CD4-positive, alpha-beta memory T cell (primary cell): Measurements from ENCODE around the gene ST3GAL2. TPM values are rescaled to one million over a fixed set of nuclear protein-coding genes. Genes with fewer than 3 reads are reported as not detected.
A peak's percentile ranks its signal among the peaks of the same experiment; 100 is the strongest.
"Not testable (repeated sequence)": the region's sequence is repeated elsewhere in the genome, so short reads cannot be mapped to it uniquely, and the experiment has no call there.

ENCODE experiments used
- CTCF ChIA-PET: fragments of 350-600 bp; sonication (Branson Sonifier 250); formaldehyde crosslinking; loops from one replicate; lab custom pipeline; 2021; ENCODE audit warnings: inconsistent platforms; ENCODE audit not compliant: partially characterized antibody; lab: Charles Lee
- POLR2A ChIA-PET: fragments of 350-600 bp; sonication (Branson Sonifier 250); formaldehyde crosslinking; loops from one replicate; lab custom pipeline; 2021; ENCODE audit not compliant: partially characterized antibody; lab: Charles Lee
- DNase-seq, 5 donors: peaks; one replicate each; pipeline versions ENCODE4 v3.0.0 to v3.0.0-alpha.2; 2020 to 2022; ENCODE audit warnings: mixed read lengths in 1 of 5
- H3K27ac ChIP-seq: one replicate; pipeline ENCODE4 v1.7.0; 2013; ENCODE audit warnings: low read depth, low read length
- H3K27me3 ChIP-seq: 2 replicates; pipeline ENCODE4 v1.7.0; 2013; ENCODE audit warnings: mild to moderate bottlenecking, low read length, moderate library complexity; ENCODE audit not compliant: insufficient read depth
- H3K36me3 ChIP-seq: 2 replicates; pipeline ENCODE4 v1.7.0; 2013; ENCODE audit warnings: mild to moderate bottlenecking, low read length, moderate library complexity; ENCODE audit not compliant: insufficient read depth
- H3K4me1 ChIP-seq: 2 replicates; pipeline ENCODE4 v1.7.0; 2013; ENCODE audit warnings: mild to moderate bottlenecking, low read length, moderate library complexity; ENCODE audit not compliant: insufficient read depth
- H3K4me3 ChIP-seq, 2 donors: one replicate each; pipeline ENCODE4 v1.7.0; 2013; ENCODE audit warnings: low read length in 2 of 2, mild to moderate bottlenecking in 1 of 2
- H3K9me3 ChIP-seq, 2 donors: one replicate each; pipeline ENCODE4 v1.7.0; 2013; ENCODE audit warnings: low read length in 2 of 2, control low read depth in 1 of 2; ENCODE audit not compliant: control insufficient read depth in 1 of 2
- H3K27ac Mint-ChIP-seq, 7 donors: one replicate each; pipeline ENCODE4 v1.8.0; 2020 to 2021; ENCODE audit warnings: mixed read lengths in 7 of 7, mild to moderate bottlenecking in 6 of 7, inconsistent platforms in 3 of 7, moderate library complexity in 3 of 7
- H3K27me3 Mint-ChIP-seq, 2 donors: one replicate each; pipeline ENCODE4 v1.8.0; 2020 to 2021; ENCODE audit warnings: mixed read lengths in 2 of 2
- H3K36me3 Mint-ChIP-seq, 2 donors: one replicate each; pipeline ENCODE4 v1.8.0; 2020 to 2021; ENCODE audit warnings: mixed read lengths in 2 of 2, inconsistent platforms in 1 of 2, mild to moderate bottlenecking in 1 of 2
- H3K4me1 Mint-ChIP-seq, 4 donors: one replicate each; pipeline ENCODE4 v1.8.0; 2020 to 2021; ENCODE audit warnings: mixed read lengths in 4 of 4, mild to moderate bottlenecking in 1 of 4
- H3K4me3 Mint-ChIP-seq, 8 donors: one replicate each; pipeline ENCODE4 v1.8.0; 2020 to 2021; ENCODE audit warnings: mixed read lengths in 8 of 8, mild to moderate bottlenecking in 7 of 8, moderate library complexity in 6 of 8, inconsistent platforms in 3 of 8
- H3K9me3 Mint-ChIP-seq, 8 donors: one replicate each; pipeline ENCODE4 v1.8.0; 2020 to 2021; ENCODE audit warnings: mixed read lengths in 8 of 8, mild to moderate bottlenecking in 5 of 8, inconsistent platforms in 3 of 8, moderate library complexity in 1 of 8
- intact Hi-C: fragments of 100-400 bp; cut with micrococcal nuclease; formaldehyde crosslinking; loops from one replicate; pipeline ENCODE4 v1.15.1; 2023
- polyA plus RNA-seq, 2 donors: library from polyadenylated mRNA; unstranded; fragments of 300-500 nt; fragmentation: Illumina TruSeq; gene quantifications; one replicate each; pipeline ENCODE4 v1.2.3, GENCODE V29; 2021
- total RNA-seq, 2 experiments: library from RNA; stranded (reverse); gene quantifications; one replicate each; pipeline ENCODE4 v1.2.3, GENCODE V29; 2021

The ST3GAL2 gene
- total and polyA plus RNA-seq, 4 experiments from 2014 or later, result 10.0 to 30.8 (median 21.7) TPM

GRCh38 chr16:70419384-70420327, 19.2 kb downstream of the ST3GAL2 start:
- no peaks in the 10 kb centered on the region for H3K27me3 ChIP-seq
- Mint-ChIP-seq H3K27me3 (no peaks in the 10 kb centered on the region), H3K27ac (peak overlapping the region in 3 of 7 donors; percentile 22 to 83 (median 80)), H3K4me3 (peak overlapping the region in 6 of 8 donors; percentile 31 to 73 (median 60)), H3K4me1 (peaks cover 14 to 54% (median 40%) of the 10 kb centered on the region in 4 donors), H3K9me3 (no peaks in the 10 kb centered on the region), H3K36me3 (peaks cover 0 to 3% of the 10 kb centered on the region in 2 donors)
- no peaks in the 10 kb centered on the region for H3K36me3 ChIP-seq
- no peak for DNase-seq
- no peak overlapping the region for H3K27ac ChIP-seq
- peaks cover 45% of the 10 kb centered on the region for H3K4me1 ChIP-seq
- POLR2A ChIA-PET, result interaction anchor here (0.6 to 1.5 kb wide), 7 partner anchors 10 to 292 kb away, joined by 3 to 5 read pairs (median 3); partner anchors contain the start of gene ST3GAL2
- CTCF ChIA-PET, result interaction anchor here (1.0 kb wide), 1 partner anchor 25 kb away, joined by 3 read pairs; no protein-coding TSS in a partner anchor
- intact Hi-C loops, result no loop called here
- no peaks in the 10 kb centered on the region for H3K9me3 ChIP-seq
- H3K4me3 ChIP-seq, result peak overlapping the region in 1 of 2 donors; percentile 24

- no peaks in the 10 kb centered on the region for H3K36me3 ChIP-seq
- no peaks in the 10 kb centered on the region for H3K27me3 ChIP-seq
- intact Hi-C loops, result no loop called here
- no peak for DNase-seq
- H3K4me3 ChIP-seq, result peak overlapping the region in 1 of 2 donors; percentile 24
- no peaks in the 10 kb centered on the region for H3K27me3 Mint-ChIP-seq
- H3K36me3 Mint-ChIP-seq, result peaks cover 0 to 3% of the 10 kb centered on the region in 2 donors
- ChIA-PET POLR2A (interaction anchor here (0.6 to 1.5 kb wide), 5 partner anchors 14 to 291 kb away, joined by 3 to 5 read pairs (median 3); partner anchors contain the start of gene ST3GAL2), CTCF (interaction anchor here (1.0 kb wide), 1 partner anchor 25 kb away, joined by 3 read pairs; no protein-coding TSS in a partner anchor)
- H3K9me3 Mint-ChIP-seq, result no peaks in the 10 kb centered on the region
- no peaks in the 10 kb centered on the region for H3K9me3 ChIP-seq
- H3K4me3 Mint-ChIP-seq, result peak overlapping the region in 6 of 8 donors; percentile 57 to 73 (median 62)
- H3K27ac ChIP-seq, result no peak overlapping the region
- H3K27ac Mint-ChIP-seq, result peak overlapping the region in 6 of 7 donors; percentile 51 to 83 (median 70)
- H3K4me1 Mint-ChIP-seq, result peaks cover 16 to 54% (median 41%) of the 10 kb centered on the region in 4 donors
- peaks cover 44% of the 10 kb centered on the region for H3K4me1 ChIP-seq
Observed at GRCh38 chr16:70418993-70419318, 19.9 kb downstream of the ST3GAL2 start.

- Histone ChIP-seq H3K9me3 (no peaks in the 10 kb centered on the region), H3K27ac (no peak overlapping the region), H3K4me3 (peak overlapping the region in 1 of 2 donors; percentile 24), H3K27me3 (no peaks in the 10 kb centered on the region), H3K36me3 (no peaks in the 10 kb centered on the region), H3K4me1 (peaks cover 44% of the 10 kb centered on the region)
- peak overlapping the region in 6 of 8 donors; percentile 57 to 73 (median 62) for H3K4me3 Mint-ChIP-seq
- ChIA-PET CTCF (no interaction called here), POLR2A (interaction anchor here (0.6 to 1.8 kb wide), 5 partner anchors 15 to 291 kb away, joined by 3 to 5 read pairs (median 4); partner anchors contain the start of gene ST3GAL2)
- H3K9me3 Mint-ChIP-seq, result no peaks in the 10 kb centered on the region
- H3K27me3 Mint-ChIP-seq, result no peaks in the 10 kb centered on the region
- peaks cover 16 to 54% (median 41%) of the 10 kb centered on the region in 4 donors for H3K4me1 Mint-ChIP-seq
- peaks cover 0 to 3% of the 10 kb centered on the region in 2 donors for H3K36me3 Mint-ChIP-seq
- peak overlapping the region in 6 of 7 donors; percentile 51 to 80 (median 66) for H3K27ac Mint-ChIP-seq
- intact Hi-C loops, result no loop called here
- no peak for DNase-seq
Observed at GRCh38 chr16:70418274-70418992, 20.5 kb downstream of the ST3GAL2 start.

- Mint-ChIP-seq H3K4me3 (peak overlapping the region in 2 of 8 donors; percentile 13 to 24), H3K36me3 (peaks cover 0 to 3% of the 10 kb centered on the region in 2 donors), H3K4me1 (peaks cover 15 to 51% (median 40%) of the 10 kb centered on the region in 4 donors), H3K27ac (peak overlapping the region; percentile 29 to 83 (median 64)), H3K9me3 (no peaks in the 10 kb centered on the region), H3K27me3 (no peaks in the 10 kb centered on the region)
- DNase-seq, result no peak
- Histone ChIP-seq H3K9me3 (no peaks in the 10 kb centered on the region), H3K4me1 (peaks cover 44% of the 10 kb centered on the region), H3K27me3 (no peaks in the 10 kb centered on the region), H3K27ac (no peak overlapping the region), H3K4me3 (no peak overlapping the region), H3K36me3 (no peaks in the 10 kb centered on the region)
- intact Hi-C loops, result no loop called here
- ChIA-PET CTCF (interaction anchor here (0.6 kb wide), 1 partner anchor 8 kb away, joined by 3 read pairs; no protein-coding TSS in a partner anchor), POLR2A (interaction anchor here (1.2 to 1.8 kb wide), 2 partner anchors 14 to 37 kb away, joined by 4 read pairs; no protein-coding TSS in a partner anchor)
Observed at GRCh38 chr16:70417661-70418060, 21.2 kb downstream of the ST3GAL2 start.

GRCh38 chr16:70416748-70417616, 21.9 kb downstream of the ST3GAL2 start:
- Mint-ChIP-seq H3K4me1 (peaks cover 14 to 45% (median 37%) of the 10 kb centered on the region in 4 donors), H3K27ac (peak overlapping the region in 4 of 7 donors; percentile 50 to 83 (median 76)), H3K9me3 (no peaks in the 10 kb centered on the region), H3K27me3 (no peaks in the 10 kb centered on the region), H3K36me3 (peaks cover 3 to 5% of the 10 kb centered on the region in 2 donors), H3K4me3 (peak overlapping the region in 1 of 8 donors; percentile 24)
- ChIA-PET CTCF (interaction anchor here (0.6 kb wide), 1 partner anchor 7 kb away, joined by 3 read pairs; no protein-coding TSS in a partner anchor), POLR2A (interaction anchor here (0.5 to 1.8 kb wide), 3 partner anchors 13 to 38 kb away, joined by 3 to 4 read pairs (median 4); no protein-coding TSS in a partner anchor)
- H3K27ac ChIP-seq, result no peak overlapping the region
- intact Hi-C loops, result no loop called here
- DNase-seq, result no peak
- H3K4me3 ChIP-seq, result no peak overlapping the region
- H3K36me3 ChIP-seq, result no peaks in the 10 kb centered on the region
- peaks cover 44% of the 10 kb centered on the region for H3K4me1 ChIP-seq
- H3K9me3 ChIP-seq, result no peaks in the 10 kb centered on the region
- H3K27me3 ChIP-seq, result no peaks in the 10 kb centered on the region

GRCh38 chr16:70413572-70413971, 25.3 kb downstream of the ST3GAL2 start:
- ChIA-PET CTCF (interaction anchor here (0.8 to 1.1 kb wide), 2 partner anchors 41 to 117 kb away, joined by 3 to 6 read pairs; partner anchors contain the start of gene FCSK), POLR2A (interaction anchor here (1.0 kb wide), 1 partner anchor 25 kb away, joined by 3 read pairs; no protein-coding TSS in a partner anchor)
- H3K27ac ChIP-seq, H3K27ac Mint-ChIP-seq, H3K4me3 Mint-ChIP-seq, H3K9me3 ChIP-seq, H3K27me3 ChIP-seq, H3K4me3 ChIP-seq, H3K36me3 Mint-ChIP-seq, H3K36me3 ChIP-seq, intact Hi-C loops, H3K27me3 Mint-ChIP-seq, H3K9me3 Mint-ChIP-seq, DNase-seq: not testable (repeated sequence)
- peaks cover 9 to 29% (median 22%) of the 10 kb centered on the region in 4 donors for H3K4me1 Mint-ChIP-seq
- H3K4me1 ChIP-seq, result peaks cover 17% of the 10 kb centered on the region
